Activated CD4-positive, alpha-beta T cell treated with anti-CD3 and anti-CD28 coated beads for 24 hours (primary cell): ENCODE measurements around the gene SLC44A5.
"Not testable (repeated sequence)": the region's sequence is repeated elsewhere in the genome, so short reads cannot be mapped to it uniquely, and the experiment has no call there.

Experiments
- DNase-seq, 2 donors: peaks; one replicate each; pipeline ENCODE4 v3.0.0-alpha.2; 2020; ENCODE audit warnings: low read depth in 2 of 2

SLC44A5 gene

DNA sequence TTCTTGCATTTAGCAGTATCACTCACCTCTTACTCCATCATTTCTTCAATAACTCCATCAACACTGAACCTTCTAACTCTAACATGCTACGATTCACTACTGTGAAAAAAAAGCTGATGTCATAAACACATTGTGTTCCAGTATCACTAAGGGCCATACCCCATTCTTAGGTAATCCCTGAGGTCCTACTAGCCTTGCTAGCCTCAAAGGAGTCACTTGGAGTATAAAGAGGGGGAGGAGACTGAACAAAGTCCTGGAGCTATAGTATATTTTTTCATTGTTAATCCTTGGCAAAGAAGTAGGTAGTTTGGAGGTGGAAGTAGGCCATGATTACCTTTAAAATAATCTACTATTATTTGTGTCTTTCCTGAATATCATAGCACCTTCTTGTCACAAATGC lies at the start of gene SLC44A5:
Gene SLC44A5, minus strand, starts transcription at position 101 of the 400 bp plus-strand sequence. CDS start 69,667 bp downstream, outside the sequence.
- DNase-seq, result no peak

DNA sequence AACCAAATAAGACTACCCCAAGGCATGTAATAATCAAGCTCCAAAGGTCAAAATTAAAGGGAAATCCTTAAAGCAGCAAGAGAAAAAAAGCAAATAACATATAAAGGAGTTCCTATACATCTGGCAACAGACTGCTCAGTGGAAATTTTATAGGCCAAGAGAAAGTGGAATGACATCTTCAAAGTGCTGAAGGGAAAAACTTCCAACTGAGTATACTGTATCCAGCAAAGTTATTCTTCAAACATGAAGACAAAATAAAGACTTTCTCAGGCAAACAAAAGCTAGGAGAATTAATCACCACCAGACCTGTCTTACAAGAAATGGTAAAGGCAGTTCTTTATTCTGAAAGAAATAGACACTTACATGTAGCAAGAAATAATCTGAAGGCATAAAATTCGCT lies 45.0 kb upstream of the SLC44A5 start:
- DNase-seq, result no peak

DNA sequence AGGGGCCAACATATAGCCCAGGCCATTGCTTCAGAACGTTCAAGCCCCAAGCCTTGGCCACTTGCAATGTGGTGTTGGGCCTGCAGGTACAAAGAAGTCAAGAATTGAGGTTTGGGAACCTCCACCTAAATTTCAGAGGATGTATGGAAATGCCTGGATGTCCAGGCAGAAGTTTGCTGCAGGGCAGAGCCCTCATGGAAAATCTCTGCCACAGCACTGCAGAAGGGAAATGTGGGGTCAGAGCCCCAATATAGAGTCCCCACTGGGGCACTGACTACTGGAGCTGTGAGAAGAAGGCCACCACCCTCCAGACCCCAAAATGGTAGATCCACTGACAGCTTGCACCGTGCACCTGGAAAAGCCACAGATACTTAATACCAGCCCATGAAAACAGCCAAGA lies 36.3 kb upstream of the SLC44A5 start:
- DNase-seq, result not testable (repeated sequence)

DNA sequence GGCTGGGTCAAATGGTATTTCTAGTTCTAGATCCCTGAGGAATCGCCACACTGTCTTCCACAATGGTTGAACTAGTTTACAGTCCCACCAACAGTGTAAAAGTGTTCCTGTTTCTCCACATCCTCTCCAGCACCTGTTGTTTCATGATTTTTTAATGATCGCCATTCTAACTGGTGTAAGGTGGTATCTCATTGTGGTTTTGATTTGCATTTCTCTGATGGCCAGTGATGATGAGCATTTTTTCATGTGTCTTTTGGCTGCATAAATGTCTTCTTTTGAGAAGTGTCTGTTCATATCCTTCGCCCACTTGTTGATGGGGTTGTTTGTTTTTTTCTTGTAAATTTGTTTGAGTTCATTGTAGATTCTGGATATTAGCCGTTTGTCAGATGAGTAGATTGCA lies 34.2 kb upstream of the SLC44A5 start:
- not testable (repeated sequence) for DNase-seq

DNA sequence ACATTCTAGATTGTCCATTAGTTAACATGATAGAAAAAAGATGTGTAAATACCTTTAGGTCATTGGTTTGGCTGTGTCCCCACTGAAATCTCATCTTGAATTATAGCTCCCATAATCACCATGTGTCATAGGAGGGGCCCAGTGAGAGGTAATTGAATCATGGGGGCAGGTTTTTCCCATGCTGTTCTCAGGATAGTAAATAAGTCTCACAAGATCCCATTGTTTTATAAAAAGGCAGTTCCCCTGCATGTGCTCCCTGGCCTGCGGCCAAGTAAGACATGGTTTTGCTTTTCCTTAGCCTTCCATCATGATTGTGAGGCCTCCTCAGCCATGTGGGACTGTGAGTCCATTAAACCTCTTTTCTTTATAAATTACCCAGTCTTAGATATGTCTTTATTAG lies 32.5 kb upstream of the SLC44A5 start:
- DNase-seq, result no peak

DNA sequence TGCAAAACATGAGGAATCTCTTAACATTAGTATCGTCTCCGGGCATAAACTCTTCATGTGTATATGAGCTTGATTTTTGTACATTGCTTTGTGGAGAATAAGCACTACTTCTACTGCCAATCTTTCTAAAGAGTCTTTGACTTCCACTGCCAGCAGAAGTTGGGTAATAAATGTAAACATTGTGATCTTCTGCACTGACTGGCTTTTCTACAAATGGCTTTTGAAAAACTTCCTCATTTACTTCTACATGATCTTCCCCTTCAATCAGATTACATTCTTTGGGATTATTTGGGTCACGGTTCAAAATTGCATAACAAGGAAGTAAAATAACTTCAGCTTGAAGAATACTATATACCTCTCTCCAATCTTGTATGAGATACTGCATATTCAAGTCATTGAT lies 30.4 kb upstream of the SLC44A5 start:
- no peak for DNase-seq

DNA sequence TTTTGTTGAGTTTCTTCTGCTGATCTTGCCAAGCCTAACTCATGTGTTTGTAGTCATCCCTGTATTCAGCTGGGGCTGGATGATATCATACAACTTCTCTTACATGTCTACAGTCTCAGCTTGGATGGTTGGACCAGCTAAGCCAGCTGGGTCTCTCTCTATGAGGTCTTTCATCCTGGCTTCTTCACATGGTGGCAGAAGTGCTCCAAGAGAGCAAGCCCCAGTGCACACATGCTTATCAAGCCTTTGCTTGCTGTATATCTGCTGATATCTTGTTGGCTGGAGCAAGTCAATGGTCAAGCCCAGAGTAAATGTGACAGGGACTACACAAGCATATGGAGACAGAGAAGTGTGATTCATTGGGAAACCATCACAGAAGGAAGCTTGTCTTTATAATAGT lies 29.2 kb upstream of the SLC44A5 start:
- DNase-seq, result no peak

DNA sequence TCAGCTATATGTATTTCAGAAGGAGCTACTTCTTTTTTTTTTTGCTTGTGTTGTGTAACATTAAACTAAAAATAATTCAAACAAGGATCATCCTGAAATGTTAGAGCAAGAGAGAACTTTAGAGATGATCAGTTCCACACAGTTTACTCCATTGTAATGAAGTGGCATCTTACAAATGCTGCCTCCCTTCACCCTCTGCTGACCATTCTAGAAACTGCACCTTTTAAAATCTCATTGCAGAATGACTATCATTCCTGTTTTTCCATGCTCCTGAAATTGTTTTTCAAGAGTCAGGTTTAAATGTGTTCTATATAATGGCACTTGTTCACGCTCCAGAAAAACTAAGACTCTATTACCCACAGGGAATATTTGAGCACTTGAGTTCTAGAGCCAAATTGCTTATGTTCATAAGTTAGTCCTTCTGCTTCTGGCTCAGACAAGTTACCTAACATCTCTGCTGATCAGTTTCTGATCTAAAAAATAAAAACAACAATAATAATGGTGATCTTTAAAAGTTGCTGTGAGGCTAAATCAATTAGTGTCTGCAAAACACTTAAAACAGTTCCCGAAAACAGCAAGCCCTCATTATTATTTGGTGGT lies 21.5 kb upstream of the SLC44A5 start:
- DNase-seq, result no peak

DNA sequence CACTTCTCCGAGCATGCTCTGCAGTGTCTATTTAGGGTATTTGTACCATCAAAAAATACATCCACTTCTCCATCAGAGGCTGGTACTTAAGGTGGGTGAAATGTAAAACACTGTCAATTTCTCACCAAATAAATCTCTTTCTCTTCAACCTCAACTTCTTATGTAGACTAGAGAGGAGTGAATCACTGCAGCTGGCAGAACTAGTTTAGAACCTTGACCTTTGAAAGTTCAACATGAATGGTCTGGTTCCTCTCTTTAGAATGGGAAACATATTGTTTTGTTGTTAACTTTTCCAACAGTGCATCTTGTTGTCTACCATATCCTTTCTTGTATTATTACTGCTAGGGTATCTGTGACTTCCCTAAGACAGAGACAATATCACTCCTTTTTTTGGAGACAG lies 20.1 kb upstream of the SLC44A5 start:
- DNase-seq, result no peak

DNA sequence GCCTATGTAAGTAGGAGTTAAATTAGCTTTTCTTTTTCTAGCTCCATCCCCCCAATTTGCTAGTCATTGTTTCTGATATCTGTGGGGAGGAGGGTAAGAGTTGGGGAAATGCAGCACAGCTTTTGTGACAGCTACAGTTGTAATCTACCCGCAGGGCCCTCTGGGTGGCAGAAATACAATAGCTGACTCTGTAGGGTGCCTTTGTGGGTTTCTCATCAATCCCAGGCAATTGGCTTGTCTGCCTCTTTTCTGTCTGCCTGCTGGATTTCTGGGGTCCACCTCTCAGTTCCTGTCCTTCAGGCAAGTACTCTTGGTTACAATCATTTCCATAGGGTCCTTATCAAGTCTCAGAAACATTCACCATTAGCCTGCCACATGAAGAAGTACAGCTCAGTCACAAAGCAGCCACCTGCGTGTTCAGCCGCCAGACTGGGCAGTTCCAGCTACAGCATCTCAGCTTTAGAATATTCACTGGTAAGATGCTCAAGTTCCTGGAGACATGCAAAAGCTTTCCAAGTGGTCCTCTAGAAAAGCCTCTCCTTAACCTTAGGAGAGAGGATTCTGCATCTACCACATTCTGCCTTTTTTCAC lies 19.2 kb upstream of the SLC44A5 start:
- DNase-seq, result no peak

DNA sequence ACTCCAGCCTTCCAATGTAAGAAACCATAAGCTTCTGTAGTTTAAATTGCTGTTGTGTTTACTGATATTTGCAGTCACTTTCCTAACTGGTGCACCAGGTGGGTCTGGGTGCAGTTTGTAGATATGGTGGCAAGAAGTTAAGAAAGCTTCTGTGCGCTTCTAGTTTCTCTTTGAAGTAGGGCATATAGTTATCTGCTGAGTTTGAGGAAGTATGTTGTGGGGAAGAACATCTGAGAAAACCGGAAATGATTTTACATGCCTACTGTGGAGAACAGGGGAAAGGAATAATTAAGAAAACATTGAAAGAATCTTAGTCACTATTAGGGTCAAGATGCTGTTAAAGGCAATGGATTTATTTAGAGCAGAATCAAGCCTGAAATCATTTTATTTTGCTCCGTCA lies 14.9 kb upstream of the SLC44A5 start:
- no peak for DNase-seq

DNA sequence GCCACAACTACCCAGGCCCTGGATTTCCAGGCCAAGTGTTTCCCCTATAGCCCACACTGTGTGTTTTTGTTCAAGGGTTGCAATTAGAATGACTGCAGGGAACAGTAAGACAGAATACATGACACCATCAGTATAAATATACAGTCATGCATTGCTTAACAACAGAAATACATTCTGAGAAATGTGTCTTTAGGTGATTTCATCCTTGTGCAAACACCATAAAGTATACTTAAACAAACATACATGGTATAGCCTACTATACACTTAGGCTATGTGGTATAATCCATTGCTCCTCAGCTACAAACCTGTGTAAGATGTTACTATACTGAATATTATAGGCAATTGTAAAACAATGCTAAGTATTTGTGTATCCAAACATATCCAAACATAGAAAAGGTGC lies 7.5 kb upstream of the SLC44A5 start:
- no peak for DNase-seq

DNA sequence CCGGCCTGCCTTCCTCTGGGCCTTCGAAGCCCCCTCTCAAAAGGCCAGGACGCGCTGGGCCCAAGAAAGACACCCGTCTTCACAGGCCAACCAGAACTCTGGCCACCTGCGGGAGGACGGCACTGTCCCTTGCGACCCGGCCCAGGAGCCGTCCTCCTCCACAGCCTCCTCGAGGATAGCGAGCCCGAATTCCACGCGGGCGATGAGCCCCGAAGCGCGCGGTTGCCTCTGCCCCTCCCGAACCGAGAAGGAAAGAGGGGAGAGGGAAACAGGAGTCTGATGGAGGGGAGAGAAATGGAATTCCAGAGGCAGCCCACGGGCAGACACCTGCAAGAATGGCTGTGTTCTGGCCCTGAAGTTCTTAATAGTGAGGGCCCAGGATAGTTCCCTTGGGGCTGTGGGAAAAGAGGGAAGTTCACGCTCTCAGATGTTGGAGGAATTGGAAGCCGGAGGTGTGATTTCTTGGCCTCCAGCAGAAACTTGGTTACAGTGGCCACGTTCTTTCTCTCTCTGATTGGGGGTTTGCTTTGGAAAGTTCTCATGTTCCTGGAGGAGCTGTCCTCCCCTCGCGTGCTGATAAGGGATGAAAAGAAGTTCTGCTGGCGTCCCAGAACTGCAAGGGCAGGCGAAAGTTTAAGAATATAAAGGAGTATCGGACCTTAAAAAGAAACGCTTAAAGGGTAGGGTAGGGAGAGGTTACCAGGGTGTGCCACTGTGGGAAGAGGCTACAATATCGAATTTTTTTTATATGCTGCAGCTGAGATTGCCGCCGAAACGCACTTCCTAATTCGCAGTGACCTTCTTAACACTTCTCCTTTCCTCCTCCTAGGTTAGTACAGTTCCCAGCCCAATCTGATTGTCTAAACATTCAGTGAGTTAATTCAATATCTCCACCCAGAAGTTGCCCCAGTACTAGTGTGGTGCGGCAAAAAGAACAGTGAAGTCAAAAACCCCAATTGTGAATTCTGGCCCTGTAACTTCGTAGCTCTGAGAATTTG lies 5.8 kb upstream of the SLC44A5 start:
- DNase-seq, result no peak

DNA sequence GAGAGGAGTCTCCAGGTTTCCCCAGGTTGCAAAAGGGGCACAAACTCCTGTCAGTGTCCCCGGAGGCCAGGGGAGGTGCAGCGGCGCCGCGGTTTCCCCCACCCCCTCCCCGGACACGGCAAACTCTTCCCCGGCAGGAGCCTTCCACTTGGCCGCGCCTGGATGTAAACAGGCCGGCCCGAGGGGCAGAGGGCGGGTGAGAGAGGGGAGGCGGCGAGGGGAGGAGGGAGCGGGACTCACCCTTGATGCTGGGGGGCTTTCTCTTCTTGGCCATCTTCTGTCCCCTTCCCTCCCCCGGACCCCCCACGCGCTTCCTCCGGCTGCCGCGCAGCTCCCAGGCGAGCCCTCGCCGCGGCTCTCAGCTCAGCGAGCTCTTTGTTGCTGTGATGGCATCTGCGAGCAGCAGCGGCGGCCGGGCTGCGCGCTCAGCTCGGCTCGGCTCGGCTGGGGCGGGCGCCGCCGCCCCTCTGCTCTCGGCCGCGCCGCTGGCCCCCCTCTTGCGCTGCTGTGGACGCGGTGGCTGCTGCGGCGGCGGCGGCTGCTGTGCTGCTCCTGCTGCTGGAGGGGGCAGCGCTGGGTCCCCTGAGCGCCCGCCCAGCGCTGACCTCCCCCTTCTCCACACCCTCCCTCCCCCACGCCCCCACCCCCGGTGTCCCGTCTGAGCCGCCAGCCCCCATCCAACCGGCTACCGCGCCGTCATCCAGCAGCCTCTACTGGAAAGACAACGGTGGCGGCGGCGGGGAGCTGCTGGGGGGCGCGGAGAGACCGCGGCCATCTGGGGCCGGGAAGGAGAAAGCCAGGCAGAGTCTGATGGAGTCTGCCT lies 4.9 kb upstream of the SLC44A5 start:
- no peak for DNase-seq

DNA sequence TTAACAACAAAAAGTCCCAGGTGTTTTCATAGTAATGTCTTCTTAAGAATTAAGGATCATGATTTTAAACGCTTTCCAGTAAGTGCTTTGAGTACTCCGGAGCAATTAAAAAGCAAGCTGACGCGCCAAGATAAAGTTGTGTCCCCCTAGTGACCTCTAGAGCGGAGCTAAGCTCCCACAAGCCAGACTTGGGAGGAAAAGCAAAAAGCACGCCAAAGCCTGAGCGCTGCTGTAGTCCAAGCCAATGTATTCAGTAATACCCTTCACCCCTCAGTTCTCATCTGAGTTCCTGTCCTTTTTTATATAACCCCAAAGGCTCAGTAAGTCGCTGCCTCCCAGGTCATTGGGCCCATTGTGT lies 3.5 kb upstream of the SLC44A5 start:
- DNase-seq, result no peak

DNA sequence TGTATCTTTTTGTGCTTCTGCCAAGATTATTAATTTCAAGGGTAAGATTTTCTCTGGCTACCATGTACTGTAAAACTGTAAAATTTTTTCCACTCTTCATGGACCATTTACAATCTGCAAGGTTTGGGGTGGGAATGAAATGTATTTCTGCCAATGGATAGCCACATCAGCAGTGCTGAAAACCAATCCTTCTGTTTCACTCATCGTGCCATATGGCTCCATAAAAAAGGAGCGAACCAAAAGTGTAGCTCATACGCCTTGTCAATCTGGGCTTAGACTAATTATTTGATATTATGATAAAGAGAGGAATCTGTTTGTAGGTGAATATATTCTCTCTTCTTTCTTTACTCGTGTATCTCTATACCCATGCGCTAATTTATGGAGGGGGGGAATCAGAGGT lies 3.0 kb upstream of the SLC44A5 start:
- no peak for DNase-seq

DNA sequence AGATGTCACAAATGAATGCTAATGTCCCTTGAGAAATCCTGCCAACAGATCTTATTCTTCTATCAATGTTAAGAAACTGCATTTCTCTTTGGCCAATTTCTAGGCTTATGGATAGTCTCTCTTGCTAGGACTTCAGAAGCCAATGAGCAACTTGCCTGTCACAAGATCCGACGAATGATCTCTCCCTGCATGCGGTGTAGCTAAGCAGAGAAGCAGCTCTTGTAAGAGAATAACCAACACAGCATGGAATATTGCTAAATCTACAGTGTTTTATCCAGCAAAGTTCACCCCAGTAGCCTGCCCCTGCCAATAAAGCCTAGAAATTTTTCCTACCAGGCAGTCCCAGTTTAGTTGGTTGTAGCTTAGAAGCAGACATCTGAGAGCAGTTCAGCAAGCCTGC lies 2.1 kb upstream of the SLC44A5 start:
- DNase-seq, result no peak

DNA sequence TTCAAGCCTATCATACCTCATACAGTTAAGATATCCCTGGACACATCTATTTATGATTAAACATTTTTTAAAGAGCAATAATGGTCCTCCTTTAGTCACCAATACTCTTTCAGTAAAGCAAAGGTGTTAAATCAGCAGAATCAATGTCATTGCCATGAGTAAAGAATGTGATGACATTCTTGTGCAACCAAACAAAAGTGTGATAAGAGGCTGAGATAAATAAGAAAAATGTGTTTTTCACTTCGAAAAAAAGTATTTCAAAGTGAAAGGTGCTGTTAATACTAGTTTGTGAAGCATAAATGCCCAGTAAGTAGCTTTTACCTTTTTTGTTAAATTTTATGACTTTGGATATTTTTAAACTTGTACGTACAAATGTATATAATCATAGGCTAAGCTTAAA lies 8.4 kb downstream of the SLC44A5 start:
- DNase-seq, result no peak

DNA sequence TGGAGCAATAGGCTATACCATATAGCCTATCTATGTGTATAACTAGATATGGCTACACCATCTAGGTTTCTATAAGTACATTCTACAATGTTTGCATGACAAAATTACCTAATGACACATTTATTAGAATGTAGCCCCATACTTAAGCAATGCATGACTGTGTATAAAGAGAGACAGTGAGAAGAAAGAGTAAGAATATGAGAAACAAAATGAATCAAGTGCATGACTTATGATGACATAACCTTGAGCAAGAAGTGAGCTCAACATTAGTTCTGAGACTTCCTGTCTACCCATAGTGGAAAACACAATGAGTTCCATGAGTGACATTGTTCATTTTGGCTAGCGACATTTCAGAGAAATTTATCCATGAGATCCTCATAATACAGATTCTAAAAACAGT lies 10.1 kb downstream of the SLC44A5 start:
- no peak for DNase-seq

DNA sequence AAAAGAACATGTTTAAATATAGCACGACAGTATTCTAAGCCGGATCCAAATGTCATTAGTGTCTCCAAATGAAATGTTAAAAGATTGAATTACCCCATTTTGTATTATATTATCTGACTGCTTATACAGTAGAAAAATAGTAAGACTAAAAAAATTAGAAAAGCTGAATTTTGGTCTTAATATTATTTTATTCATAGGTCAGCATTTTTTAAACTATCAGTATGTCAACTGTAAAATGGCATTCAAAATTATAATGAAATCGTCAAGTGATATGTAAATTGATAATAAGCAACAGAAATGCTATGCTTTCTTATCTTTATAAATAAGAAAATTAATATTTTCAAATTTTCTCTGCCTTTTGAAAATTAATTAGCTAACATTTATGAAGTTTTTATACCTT lies 16.6 kb downstream of the SLC44A5 start:
- DNase-seq, result no peak

DNA sequence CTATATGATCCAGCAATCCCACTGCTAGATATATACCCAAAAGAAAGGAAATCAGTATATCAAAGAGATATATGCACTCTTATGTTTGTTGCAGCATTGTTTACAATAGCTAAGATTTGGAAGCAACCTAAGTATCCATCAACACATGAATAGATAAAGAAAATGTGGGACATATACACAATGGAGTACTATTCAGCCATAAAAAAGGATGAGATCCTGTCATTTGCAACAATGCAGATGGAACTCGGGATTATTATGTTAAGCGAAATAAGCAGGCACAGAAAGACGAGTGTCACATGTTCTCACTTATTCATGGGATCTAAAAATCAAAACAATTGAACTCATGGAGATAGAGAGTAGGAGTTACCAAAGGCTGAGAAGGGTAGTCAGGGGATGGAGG lies 17.5 kb downstream of the SLC44A5 start:
- DNase-seq, result not testable (repeated sequence)

DNA sequence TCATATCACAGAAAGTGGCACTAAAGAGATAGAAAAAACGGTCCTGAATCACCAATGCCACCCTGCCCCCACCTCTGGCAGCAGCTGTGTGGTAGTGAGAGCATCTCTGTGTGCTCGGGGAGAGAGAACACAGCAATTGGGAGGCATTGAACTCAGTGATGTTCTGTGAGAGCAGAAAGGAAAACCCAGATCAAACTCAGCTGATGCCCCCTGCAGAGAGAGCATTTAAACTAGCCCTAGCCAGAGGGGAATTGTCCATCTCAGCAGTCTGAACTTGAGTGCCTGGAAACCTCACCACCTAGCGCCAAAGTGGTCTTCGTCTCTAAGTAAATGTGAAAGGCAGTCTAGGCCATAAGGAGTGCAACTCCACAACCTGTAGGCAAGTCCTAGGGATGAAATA lies 21.3 kb downstream of the SLC44A5 start:
- no peak for DNase-seq
